Mesendoderm (in vitro differentiated cells): ENCODE results near the gene PBX2.
A peak's percentile ranks its signal among the peaks of the same experiment; 100 is the strongest.

Experiments used
- DNase-seq: peaks from one replicate; pipeline ENCODE4 v3.0.0; 2013
- H2AK5ac ChIP-seq: 2 replicates; pipeline ENCODE4 v1.6.1; 2013; ENCODE audit warnings: low read length, inconsistent platforms
- H2BK120ac ChIP-seq: 2 replicates; pipeline ENCODE4 v1.6.1; 2013; ENCODE audit warnings: low read depth, mild to moderate bottlenecking, low read length, moderate library complexity, mixed read lengths
- H2BK15ac ChIP-seq: replicated peaks from 2 replicates; pipeline ENCODE4 v1.6.1; 2013; ENCODE audit warnings: low read depth, mild to moderate bottlenecking, moderate library complexity
- H2BK5ac ChIP-seq: 2 replicates; pipeline ENCODE4 v1.6.1; 2013; ENCODE audit warnings: low read length, inconsistent platforms
- H3K18ac ChIP-seq: 2 replicates; pipeline ENCODE4 v1.6.1; 2013; ENCODE audit warnings: mild to moderate bottlenecking, low read length, mixed read lengths
- H3K23ac ChIP-seq: one replicate; pipeline ENCODE4 v1.6.1; 2013; ENCODE audit warnings: low read length
- H3K27ac ChIP-seq: 2 replicates; pipeline ENCODE4 v1.5.1; 2013; ENCODE audit warnings: low read depth, mild to moderate bottlenecking, inconsistent platforms, low read length, moderate library complexity
- H3K27me3 ChIP-seq: 2 replicates; pipeline ENCODE4 v1.6.1; 2013; ENCODE audit warnings: low read length, control low read depth, mild to moderate bottlenecking, inconsistent platforms; ENCODE audit not compliant: insufficient read depth, poor library complexity
- H3K36me3 ChIP-seq: 2 replicates; pipeline ENCODE4 v1.6.1; 2013; ENCODE audit warnings: low read length, inconsistent platforms; ENCODE audit not compliant: control insufficient read depth, insufficient read depth
- H3K4ac ChIP-seq: one replicate; pipeline ENCODE4 v1.6.1; 2013; ENCODE audit warnings: low read depth, mild to moderate bottlenecking, low read length, moderate library complexity
- H3K4me1 ChIP-seq: 2 replicates; pipeline ENCODE4 v1.6.1; 2013; ENCODE audit warnings: low read depth, low read length, inconsistent platforms; ENCODE audit not compliant: control insufficient read depth
- H3K4me2 ChIP-seq: 2 replicates; pipeline ENCODE4 v1.6.1; 2013; ENCODE audit warnings: low read length
- H3K4me3 ChIP-seq: 2 replicates; pipeline ENCODE4 v1.5.1; 2013; ENCODE audit warnings: mild to moderate bottlenecking, low read length
- H3K56ac ChIP-seq: one replicate; pipeline ENCODE4 v1.6.1; 2013; ENCODE audit warnings: low read length
- H3K79me1 ChIP-seq: 2 replicates; pipeline ENCODE4 v1.6.1; 2013; ENCODE audit warnings: low read length, inconsistent platforms
- H3K79me2 ChIP-seq: 2 replicates; pipeline ENCODE4 v1.6.1; 2013; ENCODE audit warnings: mild to moderate bottlenecking, low read length; ENCODE audit not compliant: control insufficient read depth, insufficient read depth
- H3K9ac ChIP-seq: 2 replicates; pipeline ENCODE4 v1.6.1; 2013; ENCODE audit warnings: low read length, inconsistent platforms
- H4K5ac ChIP-seq: one replicate; pipeline ENCODE4 v1.6.1; 2013; ENCODE audit warnings: low read length
- H4K8ac ChIP-seq: one replicate; pipeline ENCODE4 v1.6.1; 2013; ENCODE audit warnings: low read depth, mild to moderate bottlenecking, control low read depth, low read length, moderate library complexity
- WGBS: extraction: QIAGEN DNeasy Blood & Tissue Kit; methylation state at CpG from one replicate; pipeline ENCODE4 v1.1.7; 2013; ENCODE audit warnings: low lambda C conversion rate, missing lambda C conversion rate; ENCODE audit not compliant: insufficient coverage; ENCODE audit errors: extremely low coverage; 5-methylcytosine and 5-hydroxymethylcytosine counted together

Gene PBX2

GRCh38 chr6:32151181-32151862 lies 38.7 kb downstream of the PBX2 start:
- Histone ChIP-seq H3K56ac (peak overlapping the region; percentile 11), H2BK120ac (no peak overlapping the region), H3K36me3 (no peaks in the 10 kb centered on the region), H3K18ac (no peak overlapping the region), H4K5ac (no peak overlapping the region), H3K4me3 (no peak overlapping the region), H4K8ac (no peak overlapping the region), H3K4me1 (peaks cover 19% of the 10 kb centered on the region), H3K4ac (no peak overlapping the region), H3K27ac (no peak overlapping the region), H3K4me2 (no peak overlapping the region), H3K79me2 (no peaks in the 10 kb centered on the region), H3K27me3 (no peaks in the 10 kb centered on the region), H3K79me1 (peaks cover 8% of the 10 kb centered on the region), H2BK5ac (no peak overlapping the region), H3K23ac (no peak overlapping the region), H2BK15ac (no peak overlapping the region), H2AK5ac (no peak overlapping the region), H3K9ac (no peak overlapping the region)
- WGBS: no CpG with 5 or more reads among the region's 8 CpGs
- no peak for DNase-seq

- Histone ChIP-seq H2BK5ac (peak overlapping the region; percentile 6), H4K8ac (no peak overlapping the region), H3K9ac (peak overlapping the region; percentile 74), H3K4me3 (peak overlapping the region; percentile 19), H2BK15ac (no peak overlapping the region), H3K23ac (no peak overlapping the region), H3K27ac (no peak overlapping the region), H3K56ac (peak overlapping the region; percentile 86), H3K18ac (peak overlapping the region; percentile 19), H3K79me2 (no peaks in the 10 kb centered on the region), H3K4me2 (peak overlapping the region; percentile 82), H2AK5ac (no peak overlapping the region), H3K36me3 (no peaks in the 10 kb centered on the region), H3K4me1 (peaks cover 24% of the 10 kb centered on the region), H3K4ac (no peak overlapping the region), H2BK120ac (no peak overlapping the region), H4K5ac (no peak overlapping the region), H3K79me1 (peaks cover 6% of the 10 kb centered on the region), H3K27me3 (no peaks in the 10 kb centered on the region)
- DNase-seq: peak; percentile 71
- no CpG with 5 or more reads among the region's 55 CpGs for WGBS
Measured at GRCh38 chr6:32149932-32150870, 39.8 kb downstream of the PBX2 start.

GRCh38 chr6:32149092-32149755 lies 40.8 kb downstream of the PBX2 start:
- Histone ChIP-seq H2BK15ac (no peak overlapping the region), H3K79me2 (no peaks in the 10 kb centered on the region), H4K5ac (no peak overlapping the region), H3K4ac (no peak overlapping the region), H2BK5ac (no peak overlapping the region), H3K79me1 (peaks cover under 1% of the 10 kb centered on the region), H3K27ac (no peak overlapping the region), H3K18ac (no peak overlapping the region), H3K4me1 (peaks cover 21% of the 10 kb centered on the region), H2BK120ac (no peak overlapping the region), H3K27me3 (no peaks in the 10 kb centered on the region), H2AK5ac (no peak overlapping the region), H4K8ac (no peak overlapping the region), H3K4me3 (no peak overlapping the region), H3K56ac (no peak overlapping the region), H3K36me3 (no peaks in the 10 kb centered on the region), H3K9ac (no peak overlapping the region), H3K23ac (no peak overlapping the region), H3K4me2 (no peak overlapping the region)
- DNase-seq: no peak
- no CpG with 5 or more reads among the region's 47 CpGs for WGBS

- Histone ChIP-seq H3K27me3 (no peaks in the 10 kb centered on the region), H3K27ac (no peak overlapping the region), H3K79me2 (no peaks in the 10 kb centered on the region), H3K4me1 (peaks cover 21% of the 10 kb centered on the region), H3K4me3 (no peak overlapping the region), H2BK15ac (no peak overlapping the region), H2BK5ac (no peak overlapping the region), H4K8ac (no peak overlapping the region), H2AK5ac (no peak overlapping the region), H2BK120ac (no peak overlapping the region), H4K5ac (no peak overlapping the region), H3K4me2 (no peak overlapping the region), H3K18ac (no peak overlapping the region), H3K36me3 (no peaks in the 10 kb centered on the region), H3K4ac (no peak overlapping the region), H3K9ac (no peak overlapping the region), H3K79me1 (no peaks in the 10 kb centered on the region), H3K56ac (no peak overlapping the region), H3K23ac (no peak overlapping the region)
- WGBS: no CpG with 5 or more reads among the region's 39 CpGs
- DNase-seq: peak; percentile 56
Measured at GRCh38 chr6:32148289-32149091, 41.5 kb downstream of the PBX2 start.

GRCh38 chr6:32147401-32148132 lies 42.4 kb downstream of the PBX2 start:
- H3K23ac ChIP-seq: no peak overlapping the region
- no peak overlapping the region for H3K27ac ChIP-seq
- no peak overlapping the region for H2BK5ac ChIP-seq
- no peaks in the 10 kb centered on the region for H3K79me1 ChIP-seq
- no peaks in the 10 kb centered on the region for H3K27me3 ChIP-seq
- no peak overlapping the region for H2AK5ac ChIP-seq
- no peak overlapping the region for H4K8ac ChIP-seq
- H3K4me2 ChIP-seq: no peak overlapping the region
- H4K5ac ChIP-seq: no peak overlapping the region
- no peak overlapping the region for H2BK15ac ChIP-seq
- H3K56ac ChIP-seq: no peak overlapping the region
- peaks cover 18% of the 10 kb centered on the region for H3K4me1 ChIP-seq
- H3K18ac ChIP-seq: no peak overlapping the region
- no peak overlapping the region for H3K4ac ChIP-seq
- H2BK120ac ChIP-seq: no peak overlapping the region
- WGBS: no CpG with 5 or more reads among the region's 4 CpGs
- DNase-seq: no peak
- no peak overlapping the region for H3K4me3 ChIP-seq
- no peaks in the 10 kb centered on the region for H3K79me2 ChIP-seq
- no peaks in the 10 kb centered on the region for H3K36me3 ChIP-seq
- no peak overlapping the region for H3K9ac ChIP-seq
